Measurements from ENCODE around the gene SUN2.
"Not testable (repeated sequence)": the region's sequence is repeated elsewhere in the genome, so short reads cannot be mapped to it uniquely, and the experiment has no call there.

Gene SUN2

DNA sequence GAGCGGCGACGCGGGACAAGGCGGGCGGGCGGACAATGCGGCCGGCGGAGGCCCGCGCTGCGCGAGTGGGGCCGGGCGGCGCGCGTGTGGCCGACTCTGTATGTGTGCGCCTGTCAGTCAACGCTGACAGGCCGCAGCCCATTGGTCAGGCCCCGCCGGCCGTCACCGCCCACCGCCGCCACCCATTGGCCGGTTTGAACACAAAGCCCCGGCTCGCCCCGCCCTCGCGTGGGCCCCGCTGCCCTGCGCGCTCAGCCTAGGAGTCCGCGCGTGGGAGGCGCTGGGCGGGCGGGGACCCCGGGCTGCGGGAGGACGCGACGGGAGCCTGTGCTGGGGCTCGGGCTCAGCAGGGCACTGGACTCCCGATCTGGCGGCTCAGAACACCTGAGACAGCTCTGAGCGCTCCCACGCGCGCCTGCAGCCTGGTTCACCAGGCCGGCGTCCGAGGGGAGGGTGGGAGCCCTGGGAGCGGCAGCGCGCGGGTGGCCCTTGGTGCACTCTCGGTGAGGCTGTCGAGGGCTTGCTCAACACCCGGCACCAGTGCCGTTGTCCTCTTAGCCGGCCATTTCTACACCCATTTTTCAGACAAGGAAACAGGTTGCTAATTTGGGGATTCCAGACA lies at the start of gene SUN2:
SUN2 (minus strand) TSS at position 88 of the 622 bp plus-strand sequence. CDS start 3,370 bp downstream, outside the sequence.
- peak; percentile 99 for DNase-seq (ENCODE audit: low spot score)

DNA sequence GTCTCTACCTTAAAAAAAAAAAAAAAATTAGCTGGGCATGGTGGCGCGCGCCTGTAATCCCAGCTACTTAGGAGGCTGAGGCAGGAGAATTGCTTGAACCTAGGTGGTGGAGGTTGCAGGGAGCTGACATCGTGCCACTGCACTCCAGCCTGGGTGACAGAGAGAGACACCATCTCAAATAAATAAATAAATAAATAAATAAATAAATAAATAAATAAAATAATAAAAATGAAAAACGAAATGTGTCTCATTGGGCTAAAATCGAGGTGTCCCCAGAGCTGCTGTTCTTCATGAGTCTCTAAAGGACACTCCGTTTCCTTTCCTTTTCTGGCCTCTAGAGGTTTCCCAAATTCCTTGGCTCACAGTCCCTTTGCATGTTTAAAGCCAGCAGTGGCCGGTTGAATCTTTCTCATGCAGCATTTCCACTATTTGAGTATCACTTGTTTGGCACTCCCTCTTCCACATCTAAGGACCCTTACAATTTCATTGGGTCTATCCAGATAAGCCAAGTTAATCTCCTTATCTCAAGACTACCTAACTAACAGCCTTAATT lies 49.3 kb upstream of the SUN2 start:
- DNase-seq (ENCODE audit: low spot score): not testable (repeated sequence)

DNA sequence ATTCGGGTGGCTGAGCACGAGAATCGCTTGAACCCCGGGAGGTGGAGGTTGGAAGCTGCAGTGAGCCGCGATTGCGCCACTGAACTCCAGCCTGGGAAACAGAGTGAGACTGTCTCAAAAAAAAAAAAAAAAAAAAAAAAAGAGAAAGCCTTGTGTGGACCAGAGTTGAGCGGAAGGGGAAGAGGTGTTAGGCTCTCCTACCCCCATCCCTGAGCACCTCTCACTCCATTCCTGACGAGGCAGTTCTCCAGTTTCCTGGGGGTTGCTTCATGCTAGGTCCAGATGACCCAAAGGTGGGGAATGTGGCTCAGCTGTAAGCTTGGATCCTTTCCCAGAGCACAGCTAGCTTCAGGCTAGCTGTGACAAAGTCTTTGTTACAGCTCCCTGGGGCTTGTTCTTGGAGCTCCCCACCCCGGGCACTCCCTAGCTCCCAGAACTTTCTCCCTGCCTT lies 46.9 kb upstream of the SUN2 start:
- DNase-seq (ENCODE audit: low spot score): peak; percentile 95

DNA sequence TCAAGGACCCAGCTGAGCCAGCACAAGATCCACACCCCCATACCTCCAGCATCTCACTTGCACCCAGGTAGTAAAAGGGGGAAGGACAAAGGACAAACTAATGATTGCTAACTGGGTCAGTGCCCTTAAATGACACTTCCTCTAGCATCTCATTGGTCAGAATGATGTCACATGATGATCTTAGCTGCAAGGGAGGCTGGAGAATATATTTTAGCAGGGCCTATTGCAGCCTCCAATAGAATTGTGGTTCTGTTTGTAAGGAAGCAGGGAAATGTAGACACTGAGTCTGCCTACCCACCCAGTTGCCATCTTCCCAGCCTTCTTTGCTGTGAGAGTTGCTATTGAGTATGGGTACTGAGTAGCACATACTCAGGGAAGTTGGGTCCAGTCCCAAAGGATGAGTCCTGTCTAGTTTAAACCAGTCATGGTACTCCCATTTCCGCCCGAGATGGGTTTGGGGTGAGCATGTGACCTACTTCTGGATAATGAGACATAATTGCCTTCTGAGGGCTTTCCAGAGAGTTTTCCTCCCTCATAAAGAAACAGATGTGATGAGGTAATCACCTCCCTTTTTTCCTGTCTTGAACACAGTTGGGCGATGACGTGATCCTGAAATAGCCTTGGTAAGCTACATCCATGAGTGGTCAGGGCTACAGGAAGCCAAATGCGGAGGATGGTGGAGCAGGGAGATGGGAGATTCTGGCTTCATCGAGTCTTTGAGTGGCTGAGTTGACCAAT lies 43.6 kb upstream of the SUN2 start:
- DNase-seq (ENCODE audit: low spot score): peak; percentile 45

- DNase-seq (ENCODE audit: low spot score): no peak
Observed at GRCh38 chr22:38798496-38798895, 42.7 kb upstream of the SUN2 start.

DNA sequence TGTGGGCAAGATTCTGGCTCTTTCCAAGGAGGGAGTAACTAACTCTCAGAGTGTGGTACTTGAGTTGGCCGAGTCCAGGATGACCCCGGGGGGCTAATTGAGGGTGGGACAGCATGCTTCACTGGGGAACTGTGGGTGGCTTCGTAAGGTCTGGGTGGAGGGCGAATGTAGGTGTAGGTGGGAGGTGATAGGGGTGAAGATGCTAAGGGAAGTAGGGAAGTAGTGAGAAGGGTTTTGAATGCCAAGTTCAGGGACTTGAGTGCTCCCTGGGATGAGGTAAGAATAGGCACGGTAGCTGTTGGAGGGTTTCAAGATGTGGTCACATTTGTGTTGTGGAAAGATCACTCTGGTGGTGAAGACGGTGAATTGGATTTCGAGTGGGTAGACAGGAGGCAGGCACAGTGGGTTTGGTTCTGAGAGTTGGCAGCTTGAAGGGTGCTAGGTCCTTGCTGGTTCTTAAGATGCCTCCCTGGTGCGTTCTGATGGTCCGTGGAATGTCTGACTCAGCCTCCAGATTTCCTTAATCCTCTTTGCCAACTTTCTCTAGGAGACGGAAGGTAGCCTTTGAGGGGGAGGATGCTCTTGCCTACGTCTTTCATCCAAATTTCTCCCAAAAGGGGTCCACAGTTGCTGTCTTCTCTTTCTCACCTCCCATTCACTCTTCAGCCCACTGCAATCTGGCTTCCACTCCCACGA lies 40.6 kb upstream of the SUN2 start:
- no peak for DNase-seq (ENCODE audit: low spot score)

DNA sequence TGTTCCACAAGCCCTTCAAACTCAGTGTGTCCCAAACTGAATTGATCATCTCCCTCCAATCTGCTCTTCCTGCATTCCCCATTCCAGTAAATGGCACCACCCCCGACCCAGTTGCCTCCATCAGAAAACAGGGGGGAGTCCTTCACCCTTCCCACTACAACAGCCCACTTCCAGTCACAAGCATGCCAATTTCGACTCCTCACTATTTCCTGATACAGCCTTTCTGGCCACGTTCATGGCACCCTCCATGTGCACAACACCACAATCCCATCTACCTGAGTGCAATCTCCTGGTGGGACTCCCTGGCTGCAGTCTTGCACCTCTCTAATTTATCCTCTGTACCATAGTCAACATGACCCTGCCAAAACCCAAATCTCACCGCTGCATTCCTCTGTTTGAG lies 39.8 kb upstream of the SUN2 start:
- no peak for DNase-seq (ENCODE audit: low spot score)

DNA sequence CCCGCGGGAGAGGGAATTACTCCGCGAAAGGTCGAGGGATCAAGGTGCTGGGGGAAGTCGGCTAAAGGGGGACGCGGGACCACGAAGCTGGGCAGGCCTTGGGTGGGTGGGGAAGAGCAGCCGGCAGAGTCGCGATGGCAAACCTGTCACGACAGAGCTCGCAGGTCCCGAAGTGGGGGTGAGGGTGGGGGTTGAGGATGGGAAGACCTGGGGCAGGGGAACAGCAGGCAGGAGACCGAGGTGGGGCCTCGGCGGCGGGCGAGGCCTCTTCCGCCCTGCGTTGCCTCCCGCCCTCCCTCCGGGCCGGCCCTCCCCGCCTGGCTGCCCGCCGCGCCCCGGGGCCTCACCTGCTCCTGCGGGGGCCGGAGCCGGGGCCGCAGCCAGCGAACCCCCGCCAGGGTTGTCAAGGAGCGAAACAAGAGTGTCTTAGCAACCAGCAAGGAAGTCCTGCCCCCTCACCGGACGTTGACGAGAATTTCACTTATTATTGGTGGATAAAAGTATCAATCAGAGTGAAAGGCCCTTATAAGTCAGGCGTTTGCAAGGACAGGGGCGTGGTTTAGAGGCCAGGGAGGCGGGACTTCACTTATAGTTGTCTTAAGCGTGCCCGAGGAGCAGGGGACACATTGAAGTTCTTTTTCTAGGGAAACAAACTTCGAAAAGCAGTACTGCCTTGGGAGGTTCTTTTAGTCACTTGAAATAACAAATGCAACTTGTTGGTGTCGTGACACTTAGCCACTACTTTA lies 38.1 kb upstream of the SUN2 start, which contains the start of gene DNAL4:
DNAL4 (minus strand) TSS at position 423 of the 746 bp plus-strand sequence. CDS start 11,412 bp downstream, outside the sequence.
- DNase-seq (ENCODE audit: low spot score): peak; percentile 98

DNA sequence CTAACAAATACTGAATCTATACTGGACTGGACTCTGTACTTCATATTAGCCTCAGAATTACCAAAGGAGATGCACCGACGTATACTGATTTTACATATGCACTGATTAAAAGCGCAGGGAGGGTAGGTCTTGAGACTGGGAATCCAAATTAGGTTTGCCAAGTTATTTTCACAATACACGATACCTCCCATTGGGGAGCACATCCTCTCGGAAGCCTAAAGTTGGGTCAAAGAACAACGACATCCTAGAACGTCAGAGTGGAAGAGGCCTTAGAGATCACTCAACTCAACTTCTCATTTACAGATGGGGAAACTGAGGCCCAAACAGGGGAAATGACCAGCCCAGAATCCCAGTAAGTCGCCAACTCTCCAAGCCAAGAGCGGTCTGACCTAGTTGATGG lies 37.5 kb upstream of the SUN2 start:
- no peak for DNase-seq (ENCODE audit: low spot score)

- DNase-seq (ENCODE audit: low spot score): no peak
Observed at GRCh38 chr22:38792833-38793232, 37.0 kb upstream of the SUN2 start.

GRCh38 chr22:38789606-38790005 lies 33.8 kb upstream of the SUN2 start:
- DNase-seq (ENCODE audit: low spot score): no peak

DNA sequence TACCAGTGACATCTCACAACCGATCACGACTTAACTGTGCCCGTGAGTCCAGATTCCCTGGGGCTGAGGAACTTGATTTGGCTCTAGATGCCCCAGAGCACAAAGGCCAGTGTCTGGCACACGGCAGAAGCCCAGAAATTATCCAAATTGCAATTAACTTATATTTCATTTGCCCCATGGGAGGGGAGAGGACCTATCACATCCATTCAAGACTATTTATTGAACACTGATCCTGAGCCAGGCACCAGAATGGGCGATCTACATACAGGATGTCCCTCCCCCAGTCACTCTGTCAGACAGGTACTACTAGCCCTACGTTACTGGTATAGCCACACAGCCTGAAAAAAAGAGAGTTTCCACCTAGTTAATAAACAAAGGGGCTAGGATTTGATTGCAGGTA lies 33.0 kb upstream of the SUN2 start:
- no peak for DNase-seq (ENCODE audit: low spot score)

DNA sequence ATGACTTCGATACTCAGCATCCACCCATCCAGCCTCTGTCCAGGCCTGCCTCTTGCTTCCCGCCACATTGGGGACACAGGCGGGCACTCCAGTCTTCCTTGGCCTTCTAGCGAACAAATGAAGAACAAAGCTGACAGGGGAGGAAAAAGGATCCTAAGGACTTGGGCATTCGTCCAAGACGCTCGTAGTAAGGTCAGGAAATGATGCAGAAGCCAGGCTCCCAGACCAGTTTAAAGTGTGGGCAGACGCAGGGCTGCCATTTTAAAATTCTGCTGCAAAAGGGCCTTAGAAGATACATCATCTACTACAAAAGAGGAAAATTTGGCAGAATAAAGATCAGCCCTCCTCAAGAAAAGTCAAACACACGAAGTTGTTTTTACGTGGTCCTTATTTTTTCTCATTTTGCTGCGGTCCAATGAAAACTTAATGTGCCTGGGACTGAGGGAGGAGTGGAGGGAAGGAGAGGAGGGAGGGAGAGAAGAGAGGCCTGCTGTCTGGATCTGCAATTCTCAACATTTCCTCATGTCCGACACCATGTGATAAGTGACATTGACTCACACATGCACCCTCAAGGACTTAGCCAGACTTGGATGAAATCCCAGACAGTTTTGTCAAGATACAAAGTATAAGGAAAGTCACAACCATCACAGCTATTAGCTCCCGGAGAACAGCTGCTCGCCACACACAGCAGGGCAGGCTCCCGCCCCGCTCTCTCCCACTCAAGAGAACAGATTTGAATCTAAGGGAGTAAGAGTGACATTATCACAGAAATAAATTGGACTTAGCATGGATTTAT lies 32.4 kb upstream of the SUN2 start:
- peak; percentile 87 for DNase-seq (ENCODE audit: low spot score)

DNA sequence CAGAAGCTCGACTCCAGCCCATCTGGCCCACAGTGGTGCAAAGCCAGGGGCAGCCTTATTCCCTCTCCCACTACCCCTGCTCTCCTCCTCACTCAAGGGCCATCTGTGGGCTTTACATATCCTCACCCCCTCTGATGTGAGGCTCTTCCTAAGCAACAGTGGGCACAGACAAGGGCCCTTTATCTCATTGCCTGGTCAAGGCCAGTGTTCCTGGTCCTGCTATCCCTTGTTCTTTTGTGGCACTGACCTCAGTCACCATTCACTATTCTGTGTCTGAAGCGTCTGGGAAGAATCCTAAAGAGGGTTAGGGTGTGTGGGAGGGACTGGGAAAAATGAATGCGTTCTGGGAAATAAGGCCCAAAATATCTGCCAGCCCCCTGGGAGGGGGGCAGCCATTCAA lies 30.8 kb upstream of the SUN2 start:
- DNase-seq (ENCODE audit: low spot score): no peak

DNA sequence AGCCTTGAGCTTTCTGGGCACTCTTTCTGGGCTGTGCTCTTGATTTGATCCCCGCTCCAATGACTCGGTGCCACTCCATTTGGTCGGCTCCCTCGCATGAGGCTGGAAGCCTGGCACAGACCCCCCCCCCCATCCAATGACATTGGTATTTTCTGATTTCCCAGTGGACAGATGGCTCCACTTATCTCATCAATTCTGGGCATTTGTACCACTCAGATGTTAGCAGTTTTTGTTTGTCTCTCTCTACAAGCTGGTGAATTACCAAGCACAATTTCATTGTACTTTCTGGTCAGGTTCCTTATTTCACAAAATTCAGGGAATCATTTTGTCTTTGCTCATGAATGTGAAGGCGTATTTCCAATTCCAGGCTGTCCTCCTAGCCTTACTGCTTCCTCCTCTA lies 29.1 kb upstream of the SUN2 start:
- no peak for DNase-seq (ENCODE audit: low spot score)

GRCh38 chr22:38784035-38784434 lies 28.2 kb upstream of the SUN2 start:
- no peak for DNase-seq (ENCODE audit: low spot score)

GRCh38 chr22:38783095-38783615 lies 27.4 kb upstream of the SUN2 start:
- no peak for DNase-seq (ENCODE audit: low spot score)

DNA sequence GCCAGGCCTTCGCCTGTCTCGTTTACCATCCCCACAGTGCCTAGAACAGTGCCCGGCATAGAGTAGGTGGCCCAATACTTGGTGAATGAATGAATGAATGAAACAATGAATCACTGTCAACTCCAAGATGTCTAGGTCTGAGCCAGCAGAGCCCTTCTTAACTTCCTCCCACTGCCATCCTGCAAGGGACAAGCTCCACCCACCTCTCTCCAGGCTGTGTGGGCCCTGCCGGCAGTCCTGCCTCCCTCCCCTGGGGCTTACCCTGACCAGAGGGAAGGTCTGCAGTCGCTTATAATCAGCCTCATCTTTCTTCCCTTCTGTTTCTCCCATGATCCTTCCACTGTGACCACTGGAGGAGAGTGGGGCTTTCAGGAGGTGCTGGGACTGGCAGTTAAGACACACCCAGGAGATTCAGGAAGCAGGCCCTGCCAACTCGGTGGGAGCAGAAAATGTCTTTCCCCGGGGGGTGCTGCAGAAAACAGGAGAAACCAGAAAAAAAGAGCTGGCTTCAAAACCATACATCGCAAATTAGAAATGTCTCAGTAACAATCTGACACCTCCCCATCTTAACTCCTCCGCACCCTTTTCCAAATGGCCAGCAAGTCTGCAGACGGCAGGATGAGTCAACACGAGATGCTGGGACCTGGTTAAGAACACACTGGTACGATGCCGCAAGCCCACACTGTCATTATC lies 26.8 kb upstream of the SUN2 start:
- DNase-seq (ENCODE audit: low spot score): peak; percentile 10

DNA sequence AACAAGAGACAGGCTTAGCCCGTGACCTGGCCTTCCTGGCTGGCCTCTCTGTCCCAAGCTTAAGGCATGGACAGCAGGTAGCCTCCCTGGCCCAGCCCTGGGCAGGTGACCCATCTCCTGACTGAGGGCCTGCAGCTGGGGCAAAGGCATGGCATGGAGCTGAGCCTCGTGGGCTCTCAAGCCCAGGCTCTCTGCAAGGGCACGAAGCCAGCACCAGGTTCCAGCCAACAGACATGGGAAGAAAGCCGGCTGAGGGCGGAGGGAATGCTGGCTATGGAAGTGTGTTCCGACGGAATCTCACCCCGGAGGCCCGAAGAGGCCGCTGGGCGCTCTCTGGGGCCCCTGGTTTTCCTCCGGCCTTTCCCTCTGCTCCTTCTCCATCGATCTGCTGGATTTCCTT lies 25.2 kb upstream of the SUN2 start:
- DNase-seq (ENCODE audit: low spot score): no peak

DNA sequence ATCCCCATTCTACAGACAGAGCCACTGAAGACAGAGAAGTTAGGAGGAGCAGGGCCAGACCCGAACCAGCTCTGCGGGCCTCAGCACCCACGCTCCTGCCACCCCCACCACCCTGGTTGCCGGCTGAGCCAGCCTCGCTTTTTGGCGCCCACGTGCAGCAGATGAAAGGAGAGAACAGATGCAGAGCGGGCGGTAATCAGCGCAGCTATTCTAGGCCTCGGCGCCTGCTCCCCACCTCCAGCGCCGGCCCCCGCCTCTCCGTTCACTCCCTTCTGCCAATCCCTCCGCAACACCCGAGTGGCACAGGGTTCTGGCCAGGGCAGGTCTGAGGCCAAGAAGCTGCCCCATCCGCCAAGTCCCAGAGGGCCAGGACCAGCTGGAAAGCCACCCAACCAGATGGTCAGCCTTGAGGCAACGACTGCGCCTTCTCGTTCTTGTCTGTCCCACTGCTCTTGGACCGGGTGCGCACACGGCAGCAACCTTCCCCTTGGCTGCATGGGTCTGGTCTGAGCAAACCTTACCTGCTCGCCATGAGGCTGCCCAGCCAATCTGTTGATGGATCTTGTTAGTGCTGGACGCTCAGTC lies 21.4 kb upstream of the SUN2 start:
- no peak for DNase-seq (ENCODE audit: low spot score)

Measured in AG08395 (cell line).